ENCODE results near the gene MTRFR.
"Not testable (repeated sequence)": the region's sequence is repeated elsewhere in the genome, so short reads cannot be mapped to it uniquely, and the experiment has no call there.

Gene MTRFR

DNA sequence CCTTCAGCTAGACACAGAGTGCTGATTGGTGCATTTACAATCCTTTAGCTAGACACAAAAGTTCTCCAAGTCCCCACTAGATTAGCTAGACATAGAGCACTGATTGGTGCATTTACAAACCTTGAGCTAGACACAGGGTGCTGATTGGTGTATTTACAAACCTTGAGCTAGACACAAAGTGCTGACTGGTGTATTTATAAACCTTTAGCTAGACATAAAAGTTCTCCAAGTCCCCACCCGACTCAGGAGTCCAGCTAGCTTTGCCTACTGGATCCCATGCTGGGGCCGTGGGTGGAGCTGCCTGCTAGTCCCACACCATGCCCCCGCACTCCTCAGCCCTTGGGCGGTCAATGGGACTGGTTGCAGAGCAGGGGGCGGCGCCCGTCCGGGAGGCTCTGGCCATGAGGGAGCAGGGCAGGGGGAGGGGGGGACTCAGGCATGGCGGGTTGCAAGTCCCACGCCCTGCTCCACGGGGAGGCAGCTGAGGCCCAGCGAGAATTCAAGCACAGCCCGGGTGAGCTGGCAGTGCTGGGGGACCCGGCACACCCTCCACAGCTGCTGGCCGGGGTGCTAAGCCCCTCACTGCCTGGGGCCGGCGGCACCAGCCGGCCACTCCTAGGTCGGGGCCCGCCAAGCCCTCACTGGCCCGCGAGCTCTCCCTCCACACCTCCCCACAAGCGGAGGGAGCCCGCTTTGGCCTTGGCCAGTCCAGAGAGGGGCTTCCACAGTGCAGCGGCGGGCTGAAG is 15.9 kb downstream of the MTRFR start:
- DNase-seq (ENCODE audit: low spot score): not testable (repeated sequence)

DNA sequence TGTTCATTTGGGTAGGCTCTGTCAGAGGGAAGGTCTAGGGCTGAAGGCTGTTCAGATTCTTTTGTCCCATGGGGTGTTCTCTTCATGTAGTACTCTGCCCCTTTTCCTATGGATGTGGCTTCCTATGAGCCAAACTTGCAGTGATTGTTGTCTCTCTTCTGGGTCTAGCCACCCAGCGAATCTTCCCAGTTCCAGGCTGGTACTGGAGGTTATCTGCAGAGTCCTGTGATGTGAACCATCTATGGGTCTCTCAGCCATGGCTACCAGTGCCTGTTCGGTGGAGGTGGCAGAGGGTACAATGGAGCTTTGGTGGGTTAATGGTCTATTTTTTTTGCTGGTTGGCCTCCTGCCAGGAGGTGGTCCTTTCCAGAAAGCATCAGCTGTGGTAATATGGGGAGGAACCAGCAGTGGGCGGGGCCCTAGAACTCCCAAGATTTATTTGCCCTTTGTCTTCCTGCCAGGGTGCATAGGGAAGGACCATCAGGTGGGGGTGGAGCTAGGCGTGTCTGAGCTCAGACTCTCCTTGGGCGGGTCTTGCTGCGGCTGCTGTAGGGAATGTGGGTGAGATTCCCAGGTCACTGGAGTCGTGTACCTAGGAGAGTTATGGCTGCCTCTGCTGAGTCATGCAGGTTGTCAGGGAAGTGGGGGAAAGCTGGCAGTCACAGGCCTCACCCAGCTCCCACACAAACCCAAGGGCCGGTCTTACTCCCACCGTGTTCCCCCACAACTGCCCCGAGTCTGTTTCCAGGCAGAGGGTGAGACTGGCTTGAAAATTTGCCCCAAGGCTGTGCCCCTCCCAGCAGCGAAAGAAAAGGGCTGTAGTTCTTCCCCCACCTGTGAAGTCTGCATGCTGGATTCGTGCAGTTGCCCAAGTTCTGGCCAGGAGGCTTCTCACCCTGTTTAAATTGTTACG is 17.5 kb downstream of the MTRFR start:
- DNase-seq (ENCODE audit: low spot score): no peak

DNA sequence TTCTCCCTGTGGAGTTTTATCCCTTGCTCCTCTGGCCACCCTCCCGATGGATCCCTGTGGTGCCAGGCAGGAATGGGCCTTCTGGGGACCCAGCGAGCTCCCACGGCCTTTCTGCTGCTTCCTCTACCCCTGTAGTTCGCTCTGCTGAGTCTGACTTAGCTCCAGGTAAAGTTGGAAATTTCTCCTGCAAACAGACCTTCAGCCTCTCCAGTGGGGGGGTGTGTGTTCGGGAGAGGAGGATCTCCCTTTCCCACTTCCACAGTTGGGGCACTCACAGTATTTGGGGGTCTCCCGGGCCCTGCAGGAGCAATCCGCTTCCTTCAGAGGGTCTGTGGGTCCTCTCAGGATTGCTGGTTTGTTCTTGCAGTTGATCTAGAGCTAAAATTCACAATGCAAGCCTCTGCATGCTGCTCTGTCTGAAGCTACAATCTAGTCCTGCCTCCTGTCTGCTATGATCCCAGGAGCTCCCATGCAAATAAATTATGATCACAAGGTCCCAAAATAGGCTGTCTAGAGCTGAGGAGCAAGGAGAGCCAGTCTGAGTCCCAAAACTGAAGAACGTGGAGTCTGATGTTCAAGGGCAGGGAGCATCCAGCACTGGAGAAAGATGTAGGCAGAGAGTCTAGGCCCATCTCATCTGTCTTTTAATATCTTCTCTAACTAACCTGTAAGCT is 18.3 kb downstream of the MTRFR start:
- no peak for DNase-seq (ENCODE audit: low spot score)

DNA sequence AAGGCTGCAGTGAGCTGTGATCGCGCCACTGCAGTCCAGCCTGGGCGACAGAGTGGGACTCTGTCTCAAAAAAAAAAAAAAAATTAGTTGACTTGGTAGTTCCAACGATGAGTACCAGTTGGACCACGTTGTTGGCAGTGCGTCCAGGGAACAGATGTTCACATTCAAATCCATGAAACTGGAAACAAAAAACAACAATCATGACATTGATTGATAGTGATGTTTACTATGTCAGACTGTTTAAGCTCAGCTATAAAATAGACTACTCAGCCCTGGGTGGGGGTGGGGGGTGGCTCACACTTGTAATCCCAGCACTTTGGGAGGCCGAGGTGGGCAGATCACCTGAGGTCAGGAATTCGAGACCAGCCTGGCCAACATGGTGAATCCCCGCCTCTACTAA is 19.1 kb downstream of the MTRFR start:
- not testable (repeated sequence) for DNase-seq (ENCODE audit: low spot score)

DNA sequence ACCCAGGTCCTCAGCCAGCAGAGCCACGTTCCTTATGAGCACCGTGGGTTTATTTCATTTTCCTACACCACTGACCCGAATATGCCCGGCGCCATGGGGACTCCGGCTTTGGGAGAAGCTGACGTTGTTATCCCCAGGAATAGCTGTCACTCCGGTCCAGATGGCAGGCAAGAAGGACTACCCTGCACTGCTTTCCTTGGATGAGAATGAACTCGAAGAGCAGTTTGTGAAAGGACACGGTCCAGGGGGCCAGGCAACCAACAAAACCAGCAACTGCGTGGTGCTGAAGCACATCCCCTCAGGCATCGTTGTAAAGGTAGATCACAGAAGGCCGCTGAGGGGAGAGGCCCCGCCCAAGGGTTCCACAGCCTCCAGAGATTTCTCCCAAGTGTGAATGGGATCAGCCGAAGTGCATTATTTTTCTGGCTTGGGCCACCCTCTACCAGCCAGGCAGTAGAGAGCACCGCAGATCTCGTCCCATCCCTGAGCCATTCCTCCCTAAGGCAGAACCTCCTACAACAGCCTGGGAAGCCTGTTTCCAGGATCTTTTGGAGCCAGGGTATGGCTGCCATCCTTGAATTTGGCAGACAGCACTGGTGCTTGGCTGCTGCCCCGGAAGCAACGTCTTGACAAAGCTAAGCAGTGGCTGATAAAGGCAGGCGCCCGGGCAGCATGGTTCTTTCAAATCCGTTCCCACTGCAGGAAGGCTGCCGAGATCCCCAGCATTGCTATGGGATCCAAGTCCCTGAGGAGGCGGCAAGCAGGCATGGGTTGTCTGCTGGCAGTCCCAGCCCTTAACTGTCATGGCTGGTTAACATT is 20.6 kb downstream of the MTRFR start:
- DNase-seq (ENCODE audit: low spot score): peak; percentile 78

DNA sequence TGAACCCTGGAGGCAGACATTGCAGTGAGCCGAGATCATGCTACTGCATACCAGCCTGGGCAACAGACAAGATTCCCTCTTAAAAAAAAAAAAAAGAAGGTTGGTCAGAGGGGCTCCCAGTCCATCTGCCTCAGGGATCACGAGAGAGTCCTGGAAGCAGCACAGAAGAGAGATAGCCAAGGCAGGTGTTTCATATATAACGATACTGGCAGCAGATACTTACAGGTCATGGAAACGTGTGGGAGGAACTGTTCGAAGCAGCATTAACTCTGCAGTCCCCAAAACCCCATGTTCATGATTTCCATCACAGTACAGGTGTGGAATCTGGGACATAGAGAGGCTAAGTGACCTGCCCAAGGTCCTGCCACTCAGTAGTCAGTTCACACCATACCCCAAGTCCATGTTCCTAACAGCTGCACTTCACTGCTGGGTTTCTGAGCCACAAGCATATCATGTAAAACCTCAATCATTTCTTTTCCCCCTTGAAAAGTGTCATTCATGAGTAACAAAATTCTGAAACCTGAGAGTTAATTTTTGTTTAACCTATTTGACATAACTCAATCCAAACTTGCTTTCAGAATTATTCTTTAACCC is 21.7 kb downstream of the MTRFR start:
- no peak for DNase-seq (ENCODE audit: low spot score)

DNA sequence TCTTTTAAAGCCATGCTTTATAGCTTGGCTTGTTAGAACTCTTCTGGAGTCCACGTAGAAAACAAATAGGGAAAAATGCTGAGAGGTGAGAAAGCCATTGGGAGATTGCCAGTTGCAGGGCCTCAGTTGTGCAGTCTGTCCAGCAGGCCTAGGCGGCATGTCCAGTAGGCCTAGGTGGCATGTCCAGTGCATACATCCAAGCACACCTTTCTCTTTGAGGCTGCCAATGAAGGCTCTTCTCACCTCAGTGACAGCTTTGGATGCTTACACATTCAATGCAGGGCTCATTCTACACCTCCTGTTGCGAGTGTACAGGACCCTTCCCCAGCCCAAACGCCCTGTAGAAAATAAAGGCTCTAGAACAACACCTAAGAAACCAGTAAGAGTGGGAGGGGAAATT is 25.4 kb downstream of the MTRFR start:
- DNase-seq (ENCODE audit: low spot score): no peak

DNA sequence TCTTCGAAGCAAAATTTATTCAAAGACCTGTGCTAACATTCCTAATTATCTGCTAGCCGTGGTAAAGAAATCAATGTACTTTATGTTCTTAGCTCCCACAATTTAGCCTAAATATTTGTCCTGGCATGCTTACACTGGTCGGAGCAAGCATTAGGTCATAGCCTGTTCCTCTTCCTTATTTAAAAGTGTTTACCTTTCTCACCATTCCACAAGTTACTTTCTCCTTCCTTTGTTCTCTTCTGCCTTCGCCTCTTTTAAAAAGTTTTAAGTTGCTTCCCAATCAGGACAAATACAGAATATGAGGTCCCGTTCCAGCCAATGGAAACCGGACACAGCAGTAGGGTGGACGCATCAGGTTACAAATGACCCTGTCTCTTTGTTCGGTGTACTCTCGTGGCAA is 26.8 kb downstream of the MTRFR start:
- no peak for DNase-seq (ENCODE audit: low spot score)

DNA sequence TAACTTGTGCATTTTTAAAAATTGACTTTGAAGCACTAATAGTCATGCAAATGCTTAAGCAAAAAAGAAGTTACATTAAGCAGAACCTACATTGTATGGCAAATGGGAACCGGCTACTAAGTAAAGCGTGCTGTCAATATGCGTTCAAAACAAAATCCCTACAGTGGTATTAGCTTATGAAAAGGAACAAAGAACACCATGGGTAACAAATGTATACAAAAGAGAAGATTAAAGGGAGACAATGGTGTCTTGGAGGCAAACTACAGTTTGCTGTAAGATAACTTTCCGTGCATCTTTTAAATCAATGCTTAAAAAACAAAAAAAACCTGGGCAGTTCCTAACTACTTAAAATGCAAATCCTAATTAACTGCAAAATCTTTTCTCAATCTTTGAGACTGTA is 28.0 kb downstream of the MTRFR start:
- no peak for DNase-seq (ENCODE audit: low spot score)

DNA sequence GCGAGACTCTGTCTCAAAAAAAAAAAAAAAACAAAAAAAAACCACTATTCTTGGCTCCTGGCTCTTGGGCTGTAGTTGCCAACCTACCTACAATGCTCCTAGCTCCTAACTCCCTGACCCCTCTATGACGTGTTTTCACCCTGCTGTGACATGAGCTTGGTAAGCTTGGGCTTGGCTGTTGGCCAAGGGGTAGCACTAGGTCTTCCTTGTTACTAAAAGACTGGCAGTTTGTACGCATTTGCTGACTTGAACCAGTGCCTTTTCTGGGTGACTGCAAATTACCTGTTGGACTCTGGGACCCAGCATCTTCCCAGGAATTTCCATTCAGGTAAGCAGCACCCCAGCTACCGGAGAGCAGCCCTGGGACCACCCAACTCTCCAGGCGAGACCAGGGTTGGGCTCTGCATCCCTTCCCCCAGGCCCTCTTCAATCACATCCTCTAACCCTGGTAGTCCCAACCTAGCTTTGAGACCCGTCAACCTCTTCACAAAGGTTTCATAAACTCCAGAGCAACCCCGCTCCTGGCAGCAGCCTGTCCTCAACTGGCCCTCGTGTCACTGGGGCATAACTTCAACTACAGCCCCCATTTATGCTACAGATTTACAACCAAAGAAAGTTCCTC is 30.1 kb downstream of the MTRFR start:
- no peak for DNase-seq (ENCODE audit: low spot score)

DNA sequence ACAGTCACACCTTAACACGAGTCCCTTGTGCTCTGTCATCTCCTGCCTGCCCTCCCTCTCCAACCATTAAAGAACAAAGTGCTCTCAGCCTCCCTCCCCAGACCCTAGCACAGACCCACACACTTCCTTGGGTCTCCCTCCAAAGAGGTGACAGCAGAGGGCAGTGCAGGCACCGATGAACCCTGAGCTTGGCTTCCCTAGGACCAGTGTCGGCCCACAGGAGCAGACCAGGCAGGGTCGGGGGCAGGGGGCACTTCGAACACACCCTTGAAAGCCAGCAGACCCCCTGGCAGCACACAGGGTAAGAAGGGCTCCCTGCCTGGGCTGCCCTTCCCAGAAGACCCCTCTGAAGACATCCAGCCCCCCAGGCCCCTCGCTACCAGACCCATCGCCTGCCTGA is 31.4 kb downstream of the MTRFR start:
- no peak for DNase-seq (ENCODE audit: low spot score)

DNA sequence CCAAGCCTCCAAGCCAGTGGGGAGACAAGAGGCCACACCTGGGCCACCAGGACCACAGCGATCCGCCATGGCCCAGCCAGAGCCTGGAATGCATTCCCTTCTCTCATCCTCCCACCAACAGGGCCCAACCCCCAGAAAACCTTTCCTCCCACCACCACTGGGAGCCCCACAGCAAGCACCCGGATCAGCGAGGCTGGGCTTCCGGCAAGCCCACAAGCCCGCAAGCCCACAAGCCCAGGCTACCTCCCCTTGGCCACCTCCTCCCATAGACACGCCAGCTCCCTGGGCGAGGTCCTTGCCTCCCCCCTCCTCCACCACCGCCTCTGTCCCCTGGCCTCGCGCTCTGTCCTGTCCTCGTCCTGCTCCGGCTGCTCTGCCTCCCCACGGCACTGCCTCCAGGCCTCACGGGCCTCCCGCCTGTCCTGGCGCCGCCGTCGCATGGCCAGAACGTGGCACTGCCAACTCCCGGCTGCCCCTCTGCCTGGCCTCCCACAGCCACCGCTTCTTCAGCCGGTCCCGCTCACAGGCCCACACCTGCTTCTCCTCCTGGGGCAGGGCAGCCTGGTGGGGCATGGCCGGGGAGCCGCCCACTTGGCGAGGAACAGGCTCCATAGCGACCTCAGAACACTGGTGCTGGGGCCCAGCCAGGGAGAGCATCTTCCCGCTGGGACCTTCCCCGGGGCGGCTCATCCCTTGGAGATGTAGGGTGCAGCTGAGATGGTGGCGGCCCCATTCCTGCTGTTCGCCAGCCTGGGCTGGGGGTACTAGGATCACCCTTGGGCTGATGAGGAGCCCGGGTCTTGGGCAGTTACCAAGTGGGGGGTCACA is 32.8 kb downstream of the MTRFR start:
- no peak for DNase-seq (ENCODE audit: low spot score)

DNA sequence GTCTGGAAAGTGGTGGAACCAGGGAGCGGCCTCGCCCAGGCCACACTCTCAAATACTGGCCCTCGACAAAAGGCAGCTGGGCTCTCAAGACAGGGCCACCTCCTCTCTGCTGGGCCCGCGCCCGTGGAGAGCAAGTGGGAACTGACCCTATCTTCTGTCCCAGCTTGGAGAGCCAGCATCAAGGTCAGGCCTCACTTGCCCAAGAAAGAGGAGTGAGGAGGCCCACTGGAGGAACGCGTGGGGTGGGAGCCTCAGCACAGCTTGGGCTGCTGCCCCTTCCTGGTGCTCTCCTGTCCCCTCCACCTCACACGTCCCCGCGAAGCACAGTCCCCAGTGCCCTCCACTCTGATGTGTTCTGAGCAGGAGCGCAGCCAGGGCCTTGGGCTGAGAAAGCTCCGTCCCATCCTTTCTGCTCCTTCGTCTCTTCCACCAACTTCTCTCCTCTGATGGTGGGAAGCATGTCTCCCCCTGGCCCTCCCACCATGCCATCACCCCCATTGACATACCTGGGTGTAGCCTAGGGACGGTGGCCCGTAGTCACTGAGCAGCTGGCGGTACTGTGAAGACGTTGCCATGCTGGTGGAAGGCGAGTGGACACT is 33.5 kb downstream of the MTRFR start:
- DNase-seq (ENCODE audit: low spot score): no peak

DNA sequence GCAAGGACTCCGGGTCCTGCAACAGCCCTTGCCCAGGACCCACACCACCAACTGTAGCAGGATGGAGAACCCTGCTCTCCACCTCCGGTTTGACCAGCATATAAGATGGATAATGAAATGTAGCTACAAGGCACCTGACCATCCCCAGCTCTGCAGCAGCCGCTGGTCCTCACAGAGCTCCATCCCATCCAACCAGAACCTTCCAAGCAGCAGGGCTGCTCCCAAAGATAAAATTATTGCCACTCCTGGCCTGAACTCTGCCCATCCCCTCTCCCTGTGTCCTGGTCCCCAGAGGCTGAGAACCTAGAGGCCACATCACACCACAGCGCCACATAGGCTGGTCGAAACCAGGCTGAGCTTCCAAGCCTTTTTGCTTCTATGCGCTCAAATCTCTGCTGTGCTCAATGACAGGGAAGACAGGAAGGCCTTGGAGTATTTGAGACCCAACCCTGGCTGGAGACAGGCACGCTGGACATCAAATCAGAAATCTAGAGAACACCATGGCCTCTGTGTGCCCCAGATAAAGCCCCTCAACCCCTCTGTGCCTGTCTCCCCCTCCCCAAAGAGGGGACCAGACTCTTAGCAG is 34.2 kb downstream of the MTRFR start:
- DNase-seq (ENCODE audit: low spot score): no peak

DNA sequence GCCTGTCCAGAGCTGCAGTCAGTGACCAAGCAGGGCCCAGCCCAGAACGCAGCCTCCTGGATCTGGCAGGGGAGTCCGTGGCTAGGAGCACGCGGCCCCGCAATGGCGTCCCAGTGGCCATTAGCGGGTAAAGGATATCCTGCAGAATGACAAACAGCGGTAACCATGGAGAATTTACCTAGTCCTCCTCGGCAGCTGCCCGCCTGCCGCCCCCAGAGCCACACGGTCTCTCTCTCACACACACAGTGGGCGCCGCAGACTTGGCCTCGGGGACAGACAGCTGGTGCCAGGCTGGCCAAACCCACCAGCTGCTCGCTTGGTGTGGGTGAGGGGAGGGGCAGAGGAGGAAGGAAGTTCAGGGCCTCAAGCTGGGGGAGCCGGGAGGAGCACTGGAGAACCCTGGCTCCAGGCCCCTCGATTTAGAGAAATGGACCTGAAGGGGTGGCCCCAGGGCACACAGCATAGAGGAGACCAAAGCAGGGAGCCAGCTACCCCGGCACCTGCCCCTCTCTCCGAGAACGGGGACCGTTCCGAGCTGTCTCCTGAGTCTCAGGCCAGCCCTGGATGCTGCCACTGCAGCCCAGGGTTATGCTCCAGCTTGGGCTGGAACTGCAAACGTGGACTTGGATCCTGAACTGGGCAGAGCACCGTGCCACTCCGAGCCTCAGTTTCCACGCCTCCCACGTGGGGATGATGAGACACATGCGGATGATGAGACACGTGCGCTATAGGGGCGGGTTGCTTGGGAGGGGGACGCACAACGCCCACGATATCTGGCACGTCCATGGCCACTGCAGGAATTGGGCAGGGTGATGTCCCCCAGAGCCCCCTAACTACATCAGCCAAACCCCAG is 35.0 kb downstream of the MTRFR start:
- peak; percentile 87 for DNase-seq (ENCODE audit: low spot score)

DNA sequence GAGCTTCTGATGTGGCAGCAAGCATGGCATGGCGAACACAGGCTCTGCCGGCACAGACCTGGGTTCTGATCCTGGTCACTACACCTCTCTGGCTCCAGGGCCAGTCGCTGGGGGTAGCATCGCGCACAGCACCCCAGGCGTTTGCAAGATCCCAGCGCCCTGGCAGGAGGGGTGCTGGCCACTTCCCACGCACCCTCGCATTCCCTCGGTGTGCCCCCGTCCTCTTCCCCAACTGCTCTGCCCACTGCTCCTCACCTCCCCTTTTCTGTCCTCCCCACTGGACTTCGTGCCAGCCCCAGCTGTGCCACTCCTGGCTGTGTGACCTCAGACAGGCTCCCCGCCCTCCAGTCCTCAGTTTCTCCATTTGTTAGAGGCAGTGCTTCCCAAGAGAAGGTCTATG is 35.6 kb downstream of the MTRFR start:
- peak; percentile 78 for DNase-seq (ENCODE audit: low spot score)

DNA sequence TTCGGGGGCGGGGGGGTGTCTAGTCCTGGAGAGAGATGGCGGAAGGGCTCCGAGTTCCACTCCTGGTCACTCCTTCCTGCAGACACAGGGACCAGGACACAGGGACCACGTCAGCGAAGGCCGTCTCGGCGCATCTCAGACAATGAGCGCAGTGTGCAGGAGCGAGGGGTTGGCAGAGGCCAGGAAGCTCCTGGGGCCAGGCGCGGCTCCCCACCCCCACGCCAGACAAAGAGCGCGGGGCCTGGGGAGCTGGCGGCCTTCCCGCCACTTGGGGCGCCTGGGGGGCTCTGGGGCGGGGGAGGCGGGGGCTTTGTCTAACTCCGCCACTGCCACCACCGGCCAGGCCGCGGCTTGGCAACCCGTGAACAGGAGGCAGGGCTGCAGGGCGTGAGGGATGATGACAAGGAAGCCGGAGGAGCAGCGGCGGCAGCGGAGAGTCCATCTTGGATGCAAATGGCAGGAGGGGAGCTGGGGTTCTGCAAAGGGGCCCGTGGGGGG is 36.2 kb downstream of the MTRFR start:
- peak; percentile 94 for DNase-seq (ENCODE audit: low spot score)

DNA sequence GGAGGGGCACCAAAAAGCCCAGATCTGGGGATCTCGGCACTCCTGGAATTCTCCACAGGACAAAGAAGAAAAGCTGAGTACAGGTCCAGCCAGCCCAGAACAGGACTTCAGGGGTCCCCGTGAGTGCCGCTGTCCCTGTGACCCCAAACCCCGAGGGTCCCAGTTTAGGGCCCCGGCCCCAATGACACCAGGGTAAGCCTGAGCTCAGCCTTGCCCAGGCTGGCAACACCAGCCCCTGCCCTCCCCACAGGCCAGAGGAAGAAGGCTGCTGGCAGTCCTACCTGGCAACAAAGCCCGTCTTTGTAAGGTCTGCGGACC is 36.6 kb downstream of the MTRFR start:
- DNase-seq (ENCODE audit: low spot score): peak; percentile 66

All from globus pallidus (tissue), 1 donor.